CD1c-positive myeloid dendritic cell (primary cell): ENCODE data around the gene BCAT1.
A peak's percentile ranks its signal among the peaks of the same experiment; 100 is the strongest.
"Not testable (repeated sequence)": the region's sequence is repeated elsewhere in the genome, so short reads cannot be mapped to it uniquely, and the experiment has no call there.

Experiments
- DNase-seq: peaks from one replicate; pipeline ENCODE4 v3.0.0-alpha.2; 2016; ENCODE audit errors: extremely low spot score

BCAT1 gene

DNA sequence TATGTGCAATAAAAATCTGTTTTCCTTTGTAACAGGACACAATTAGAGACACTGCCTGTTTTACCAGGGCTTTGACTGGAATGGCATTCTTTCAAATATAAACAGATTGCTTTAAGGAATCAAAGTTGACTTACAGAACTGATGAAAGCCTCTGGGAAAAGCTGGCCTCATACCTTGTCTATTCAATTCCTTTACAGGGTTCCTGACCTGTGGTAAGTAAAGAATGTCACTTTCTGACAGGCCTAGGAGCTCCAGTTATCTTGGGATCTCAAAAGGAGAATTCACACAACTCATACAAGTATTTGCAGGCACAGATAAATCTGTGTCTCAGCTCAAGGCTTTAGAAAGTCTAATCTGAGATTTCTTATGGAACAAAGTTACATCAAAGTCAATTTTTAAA, 88.4 kb downstream of the BCAT1 start:
- no peak for DNase-seq

DNA sequence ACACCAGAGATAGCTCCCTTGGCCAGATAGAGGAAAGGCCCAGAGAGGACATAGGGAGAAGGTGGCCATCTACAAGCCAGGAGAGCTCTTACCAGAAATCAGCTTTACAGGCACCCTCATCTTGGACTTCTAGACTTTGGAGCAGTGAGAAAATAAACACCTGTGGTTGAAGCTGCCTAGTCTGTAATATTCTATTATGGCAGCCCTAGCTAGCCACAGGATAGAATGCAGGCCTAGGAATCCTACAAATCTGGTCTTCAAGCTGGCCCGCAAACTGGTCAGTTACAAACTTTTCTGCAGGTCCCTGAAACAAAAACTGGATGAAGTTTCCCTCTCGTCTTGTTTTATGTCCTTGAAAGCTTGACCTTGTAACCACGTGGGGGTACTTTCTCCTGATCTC, 92.4 kb downstream of the BCAT1 start:
- no peak for DNase-seq

DNA sequence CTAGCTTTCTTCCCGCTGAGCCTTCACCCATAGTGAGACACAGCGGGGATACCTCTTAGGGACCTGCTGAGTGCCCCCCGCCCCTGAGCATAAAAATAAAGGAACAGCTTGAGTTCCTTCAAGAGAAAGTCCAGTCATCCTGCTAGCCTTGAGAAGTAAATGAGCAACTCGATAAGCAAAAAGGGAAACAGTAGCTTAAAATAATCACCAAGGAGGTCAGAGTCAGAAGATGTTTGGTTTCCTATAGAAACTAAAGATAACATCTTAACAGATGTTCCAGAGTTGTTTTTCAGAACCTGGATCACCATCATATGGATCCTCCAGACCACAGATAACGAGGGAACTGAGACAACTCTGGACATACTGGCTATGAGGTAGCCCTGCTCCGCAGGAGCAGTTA, 94.0 kb downstream of the BCAT1 start:
- peak; percentile 34 for DNase-seq

DNA sequence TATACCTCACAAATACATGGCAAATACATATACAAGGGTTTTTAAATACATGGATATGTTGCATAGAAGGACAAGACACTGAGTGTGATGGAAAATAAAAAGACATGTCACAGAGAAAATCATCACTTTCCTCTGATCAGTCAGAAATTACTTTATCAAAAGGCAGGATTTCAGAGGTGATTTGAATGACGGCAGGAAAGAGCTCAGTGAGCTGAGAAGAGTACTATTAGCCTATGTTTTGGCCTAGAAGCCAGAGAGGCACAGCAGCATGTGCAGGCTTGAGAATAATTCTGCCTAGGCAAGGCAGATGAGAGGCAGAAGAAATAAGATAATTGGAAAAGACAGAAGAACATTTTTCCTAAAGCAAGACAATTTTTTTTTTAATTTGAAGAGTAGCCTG, 94.9 kb downstream of the BCAT1 start:
- DNase-seq, result no peak

DNA sequence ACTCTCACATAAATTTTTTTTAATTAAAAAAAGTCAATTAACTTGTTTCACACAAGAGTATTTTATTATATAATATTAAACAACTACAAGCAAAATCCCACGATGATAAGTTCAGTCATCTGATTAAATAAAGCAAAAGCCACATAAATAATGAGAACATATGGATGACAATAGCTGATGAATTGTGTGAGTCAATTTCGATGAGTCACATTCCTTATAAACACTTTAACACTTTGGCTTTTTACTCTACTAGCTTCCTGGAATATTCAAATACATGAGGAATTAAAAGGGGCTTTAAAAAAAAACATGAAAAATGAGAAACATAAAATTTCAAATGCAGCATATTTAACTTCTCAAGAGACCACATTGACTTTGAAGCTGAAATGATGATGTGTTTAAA, 95.3 kb downstream of the BCAT1 start:
- DNase-seq, result no peak

DNA sequence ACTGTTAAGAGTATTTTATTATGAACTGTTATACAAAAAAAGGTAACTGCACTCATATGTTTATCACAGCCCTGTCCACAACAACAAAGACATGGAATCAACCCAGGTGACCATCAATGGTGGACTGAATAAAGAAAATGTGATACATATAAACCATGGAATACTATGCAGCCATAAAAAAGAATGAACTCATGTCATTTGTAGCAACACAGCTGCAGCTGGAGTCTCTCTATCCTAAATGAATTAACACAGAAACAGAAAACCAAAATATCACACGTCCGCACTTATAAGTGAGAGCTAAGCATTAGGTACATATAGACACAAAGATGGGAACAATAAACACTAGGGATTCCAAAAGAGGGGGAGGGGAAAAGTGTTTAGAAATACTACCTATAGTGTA, 95.8 kb downstream of the BCAT1 start:
- no peak for DNase-seq

DNA sequence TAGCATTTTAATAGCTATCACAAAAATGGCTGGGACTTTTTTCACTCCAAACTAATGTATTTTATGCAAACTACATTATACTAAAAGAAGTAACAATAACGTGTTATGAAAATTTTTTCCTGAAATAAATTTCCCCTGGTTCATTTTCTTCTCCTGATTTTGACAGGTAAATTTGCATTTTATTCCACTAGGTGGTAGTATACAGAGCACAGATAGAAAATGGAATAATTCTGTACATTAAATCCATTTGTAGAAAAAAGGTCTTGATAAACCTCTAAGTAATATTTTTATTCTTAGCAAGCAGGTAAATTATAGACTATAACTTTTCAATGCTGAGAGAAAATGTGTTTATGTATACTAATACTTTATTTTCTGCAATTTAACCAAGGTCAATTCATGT, 96.5 kb downstream of the BCAT1 start:
- no peak for DNase-seq

DNA sequence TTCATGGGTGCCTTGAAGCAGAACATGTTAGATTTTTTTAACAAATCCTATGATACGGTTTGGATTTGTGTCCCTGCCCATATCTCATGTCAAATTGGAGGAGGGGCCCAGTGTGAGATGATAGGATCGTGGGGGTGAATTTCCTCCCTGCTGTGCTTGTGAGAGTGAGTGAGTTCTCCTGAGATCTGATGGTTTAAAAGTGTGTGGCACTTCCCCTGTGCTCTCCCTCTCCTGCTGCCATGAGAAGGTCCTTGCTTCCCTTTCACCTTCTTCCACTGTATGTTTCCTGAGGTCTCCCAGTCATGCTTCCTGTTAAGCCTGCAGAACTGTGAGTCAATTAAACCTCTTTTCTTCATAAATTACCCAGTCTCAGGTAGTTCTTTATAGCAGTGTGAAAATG, 97.0 kb downstream of the BCAT1 start:
- not testable (repeated sequence) for DNase-seq

DNA sequence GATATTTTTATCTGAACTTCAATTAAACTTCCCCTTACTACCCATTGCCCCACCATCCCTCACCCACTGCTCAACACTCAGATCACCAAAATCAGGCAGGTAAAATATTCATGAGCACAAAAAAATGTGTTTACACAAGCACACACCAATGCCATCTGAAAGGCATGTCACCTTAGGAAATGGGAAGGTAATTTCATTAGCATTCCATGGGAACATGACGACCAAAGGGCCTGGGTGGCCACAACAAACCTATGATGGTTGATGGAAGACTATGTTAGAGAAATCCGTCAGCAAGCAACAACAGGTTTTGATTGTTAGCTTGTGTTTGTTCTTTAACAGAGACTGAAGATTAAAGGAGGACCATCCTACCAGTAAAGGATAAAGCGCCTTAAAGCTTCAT, 97.6 kb downstream of the BCAT1 start:
- DNase-seq, result no peak

DNA sequence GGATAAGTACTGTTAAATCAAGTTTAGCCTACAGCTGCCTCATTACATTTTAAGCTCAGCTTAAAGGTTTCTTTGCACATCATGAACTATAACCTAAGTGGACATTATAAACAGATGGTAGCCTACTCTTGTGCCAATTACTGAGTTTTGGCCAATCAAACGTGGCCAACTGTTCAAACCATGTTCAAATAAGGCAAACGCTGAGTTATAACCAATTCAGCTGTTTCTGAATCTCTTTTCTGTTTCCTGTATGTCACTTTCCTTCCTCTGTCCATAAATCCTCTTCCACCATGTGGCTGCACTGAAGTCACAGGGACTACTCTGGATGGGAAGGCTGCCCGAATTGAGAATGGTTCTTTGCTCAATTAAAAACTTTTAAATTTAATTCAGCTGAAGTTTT, 98.4 kb downstream of the BCAT1 start:
- DNase-seq, result no peak

DNA sequence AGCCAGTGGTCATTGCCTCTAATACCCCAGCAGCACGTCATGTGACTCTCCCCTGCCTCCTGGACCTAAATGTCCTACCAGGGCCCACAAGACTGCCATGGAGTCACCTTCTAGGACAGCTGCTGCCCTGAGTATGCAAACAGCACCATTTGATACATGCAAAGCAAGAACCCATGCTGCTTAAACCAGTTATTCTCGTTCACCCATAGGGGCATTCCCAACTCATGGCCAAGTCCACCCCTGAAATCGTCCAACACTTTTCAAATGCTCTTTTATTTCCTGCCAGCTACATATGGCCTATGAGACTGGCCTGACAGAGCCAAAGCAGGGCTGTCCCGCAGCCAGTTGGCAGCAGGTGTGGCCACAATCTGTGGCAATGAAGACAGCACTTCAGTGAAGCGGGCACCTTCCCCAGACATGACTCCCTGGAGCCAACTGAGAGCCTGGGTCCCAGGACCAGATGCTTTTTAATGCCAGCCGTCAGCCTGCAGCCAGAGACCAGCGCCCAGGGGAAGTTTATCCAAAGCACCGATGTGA, 99.9 kb downstream of the BCAT1 start:
- DNase-seq, result no peak

DNA sequence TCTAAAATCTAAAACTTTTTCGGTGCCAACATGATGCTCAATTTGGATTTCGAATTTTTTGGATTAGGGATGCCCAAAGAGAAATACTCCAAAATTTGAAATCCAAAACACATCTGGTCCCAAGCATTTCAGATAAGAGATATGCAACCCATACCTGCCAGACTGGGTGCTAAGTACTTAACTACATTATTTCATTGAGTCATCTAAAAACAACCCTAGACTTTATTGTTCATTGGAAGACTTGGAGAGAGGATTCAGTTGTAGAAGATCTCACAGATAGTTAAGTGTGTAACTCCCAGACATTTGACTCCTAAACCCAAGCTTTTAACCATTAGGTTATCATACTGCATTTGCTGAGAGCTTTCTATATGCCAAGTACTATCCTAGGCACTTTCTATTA, 102.2 kb downstream of the BCAT1 start:
- no peak for DNase-seq

DNA sequence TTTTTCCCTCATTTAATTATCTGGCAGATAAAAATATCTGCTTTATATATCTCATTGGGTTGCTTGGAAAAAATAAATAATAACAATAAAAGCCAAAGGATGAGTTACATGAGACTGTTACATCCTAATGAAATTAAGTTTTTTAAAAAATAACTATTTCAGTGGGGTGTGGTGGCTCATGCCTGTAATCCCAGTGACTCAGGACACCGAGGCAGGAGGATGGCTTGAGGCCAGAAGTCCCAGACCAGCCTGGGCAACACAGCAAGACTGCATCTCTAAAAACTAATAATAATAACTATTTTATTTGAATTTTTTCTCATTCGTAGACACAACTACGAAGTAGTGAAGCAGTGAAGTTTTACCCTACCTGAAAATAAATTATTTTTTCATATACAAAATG, 103.3 kb downstream of the BCAT1 start:
- DNase-seq, result no peak

DNA sequence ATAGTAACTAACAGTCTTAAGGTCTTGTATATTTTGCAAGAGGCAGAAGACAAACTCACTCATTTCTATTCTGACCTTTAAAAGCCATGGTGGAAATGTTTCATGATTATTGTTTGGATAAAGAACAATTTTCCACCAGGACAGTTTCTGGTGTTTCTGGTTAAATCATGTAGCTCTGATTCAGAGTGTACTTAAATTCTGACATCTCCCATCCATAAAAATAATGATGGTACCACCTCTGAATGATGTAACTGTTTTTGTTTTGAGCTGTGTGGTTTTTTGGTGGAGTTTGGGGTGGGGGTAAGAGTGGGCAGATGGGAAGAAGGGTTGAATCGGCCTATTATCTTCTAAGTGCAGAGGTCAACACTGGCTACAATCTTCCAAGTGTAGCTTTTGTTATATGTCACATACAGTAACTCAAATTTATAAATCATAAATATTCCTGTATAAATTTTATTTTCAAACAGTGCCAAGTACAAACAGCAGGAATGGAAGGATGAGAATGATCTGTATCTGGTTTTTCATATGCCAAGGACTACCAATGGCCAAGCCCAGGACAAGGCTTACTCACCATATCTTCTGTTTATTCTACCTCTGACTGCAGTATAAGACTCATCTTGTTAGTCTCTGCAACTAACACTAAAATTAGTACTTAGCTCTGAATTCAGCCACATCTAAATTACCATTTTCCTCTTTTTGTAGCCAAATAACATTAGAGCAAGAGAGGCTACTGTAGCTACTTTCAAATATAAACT, 108.7 kb downstream of the BCAT1 start:
- no peak for DNase-seq

DNA sequence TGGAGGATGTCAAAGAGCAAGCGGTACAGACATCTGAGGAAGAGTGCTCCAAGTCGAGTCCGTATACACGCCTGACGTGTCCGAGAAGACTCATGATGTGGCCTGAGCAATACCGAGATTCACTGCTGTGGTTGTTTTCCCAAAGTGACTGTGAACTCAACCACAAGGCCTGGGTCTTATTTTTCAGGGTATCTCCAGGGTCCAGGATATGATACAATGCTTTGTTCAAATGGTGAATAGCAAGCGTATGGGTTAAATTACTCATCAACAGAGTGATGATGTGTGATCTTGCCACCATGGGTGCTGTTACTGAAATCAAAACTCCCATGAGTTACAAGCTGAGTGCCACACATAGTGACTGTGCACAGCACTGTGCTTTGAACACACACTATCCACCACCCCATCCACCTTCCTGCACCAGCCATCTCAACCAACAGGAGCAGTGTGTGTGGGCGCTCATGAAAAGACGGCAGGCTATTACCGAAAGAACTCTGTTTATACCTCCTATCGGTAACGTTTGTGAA, 109.6 kb downstream of the BCAT1 start:
- DNase-seq, result no peak

DNA sequence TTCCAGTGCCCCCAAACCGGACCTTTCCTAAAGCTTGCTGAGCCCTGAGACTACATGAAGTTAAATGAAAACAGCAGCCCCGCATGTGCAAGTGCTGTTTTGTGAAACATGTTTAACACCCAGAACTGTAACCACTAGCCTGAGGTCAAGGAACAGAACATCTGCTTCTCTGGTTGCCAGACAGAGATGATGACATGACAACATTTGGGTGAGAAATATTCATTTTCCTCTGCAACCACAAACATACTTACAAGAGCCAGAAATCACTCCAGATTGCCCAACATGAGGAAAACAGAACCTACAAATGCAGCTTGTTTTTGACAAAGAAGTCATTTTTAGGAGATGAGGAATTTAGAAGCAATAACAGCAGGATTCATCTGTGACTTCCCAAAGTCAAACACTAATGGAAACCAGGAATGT, 110.4 kb downstream of the BCAT1 start:
- peak; percentile 46 for DNase-seq

DNA sequence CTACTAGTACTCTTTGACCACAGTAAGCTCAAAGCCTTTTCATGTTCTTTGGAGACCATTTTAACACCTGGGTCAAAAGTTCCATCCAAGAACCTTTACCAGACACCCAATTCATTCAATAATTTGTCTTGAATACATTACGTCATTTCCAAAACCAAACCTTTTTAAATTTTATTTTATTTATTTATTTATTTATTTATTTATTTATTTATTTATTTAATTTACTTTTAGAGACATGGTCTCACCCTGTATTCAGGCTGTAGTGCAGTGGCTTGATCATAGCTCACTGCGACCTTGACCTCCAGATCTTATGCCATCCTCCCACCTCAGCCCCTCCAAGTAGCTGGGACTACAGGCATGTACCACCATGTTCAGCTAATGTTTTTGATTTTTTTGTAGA, 113.5 kb downstream of the BCAT1 start:
- DNase-seq, result no peak

DNA sequence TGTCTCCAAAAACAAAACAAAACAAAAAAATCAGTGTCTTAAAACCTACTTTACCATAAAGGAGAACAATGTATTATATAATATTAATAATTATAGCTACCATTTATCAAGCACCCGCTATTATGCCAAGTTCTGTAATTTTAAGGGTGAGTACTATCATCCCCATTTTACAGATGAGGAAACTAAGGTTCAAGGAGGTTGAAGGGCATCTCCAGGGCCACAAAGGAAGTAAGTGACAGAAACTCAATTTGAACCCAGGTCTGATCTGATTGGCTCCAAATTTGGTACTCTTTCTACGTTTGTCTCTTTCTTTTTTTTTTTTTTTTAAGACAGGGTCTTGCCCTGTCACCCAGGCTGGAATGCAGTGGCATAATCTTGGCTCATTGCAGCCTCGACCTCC, 115.4 kb downstream of the BCAT1 start:
- DNase-seq, result no peak

DNA sequence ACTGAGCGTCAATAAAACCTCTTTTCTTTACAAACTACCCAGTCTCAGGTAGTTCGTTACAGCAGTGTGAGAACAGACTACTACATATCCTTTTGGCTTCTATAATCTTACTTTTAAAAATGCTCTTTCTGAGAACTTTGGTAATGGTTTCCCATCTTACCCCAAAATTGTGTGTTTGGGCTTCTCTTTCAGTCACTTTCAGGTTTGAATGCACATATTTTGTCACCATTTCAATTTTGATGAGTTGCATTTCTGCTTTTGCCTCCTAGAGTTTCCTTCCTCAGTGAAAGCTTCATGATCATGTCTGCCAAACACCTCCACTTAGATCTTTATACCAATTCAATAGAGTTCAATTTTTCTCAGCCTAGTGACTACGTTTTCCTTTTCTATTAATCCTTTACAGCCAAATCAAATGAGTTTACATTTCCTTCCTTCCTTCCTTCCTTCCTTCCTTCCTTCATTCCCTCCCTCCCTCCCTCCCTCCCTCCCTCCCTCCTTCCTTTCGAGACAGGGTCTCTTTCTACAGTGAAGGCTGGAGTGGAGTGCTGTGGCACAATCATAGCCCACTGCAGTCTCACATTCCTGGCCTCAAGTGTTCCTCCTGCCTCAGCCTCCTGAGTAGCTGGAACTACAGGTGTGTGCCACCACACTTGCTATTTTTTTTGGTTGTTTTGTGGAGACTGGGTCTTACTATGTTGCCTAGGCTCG, 124.9 kb downstream of the BCAT1 start:
- DNase-seq, result no peak

DNA sequence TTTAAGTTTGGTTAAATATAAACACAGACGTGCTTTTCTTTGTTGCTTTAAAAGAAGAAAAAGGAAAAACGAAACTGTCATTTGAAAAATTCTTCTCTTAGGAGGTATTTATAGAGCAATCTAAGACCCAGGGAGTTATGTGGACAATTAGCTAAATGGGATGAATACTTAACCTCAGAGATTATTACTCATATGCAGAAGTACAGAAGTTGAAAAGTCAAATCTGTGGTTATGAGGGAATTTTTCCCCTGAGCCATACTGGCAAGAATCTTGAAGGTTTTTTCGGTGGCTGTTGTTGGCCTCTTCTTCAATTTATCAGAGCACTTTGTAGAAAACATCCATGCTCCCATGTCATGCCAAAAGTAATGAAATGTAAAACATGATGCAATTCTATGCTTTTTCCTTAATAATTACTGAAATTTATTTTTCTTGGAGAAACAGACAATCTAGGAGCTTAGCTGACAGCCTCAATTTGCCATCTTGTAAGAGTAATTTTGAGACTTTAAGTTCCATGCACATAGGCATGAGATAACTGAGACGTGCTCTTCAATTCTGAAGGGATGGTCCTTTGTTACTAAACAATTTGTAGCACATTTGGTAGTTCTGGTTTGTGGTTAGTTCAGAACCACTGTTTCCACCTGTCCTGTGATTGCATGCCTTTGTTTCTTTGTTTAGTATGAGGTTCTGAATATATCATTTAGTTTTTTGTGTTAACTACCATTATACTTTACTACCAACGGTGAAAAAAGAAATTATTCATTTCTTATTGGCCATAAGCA, 126.6 kb downstream of the BCAT1 start:
- no peak for DNase-seq

DNA sequence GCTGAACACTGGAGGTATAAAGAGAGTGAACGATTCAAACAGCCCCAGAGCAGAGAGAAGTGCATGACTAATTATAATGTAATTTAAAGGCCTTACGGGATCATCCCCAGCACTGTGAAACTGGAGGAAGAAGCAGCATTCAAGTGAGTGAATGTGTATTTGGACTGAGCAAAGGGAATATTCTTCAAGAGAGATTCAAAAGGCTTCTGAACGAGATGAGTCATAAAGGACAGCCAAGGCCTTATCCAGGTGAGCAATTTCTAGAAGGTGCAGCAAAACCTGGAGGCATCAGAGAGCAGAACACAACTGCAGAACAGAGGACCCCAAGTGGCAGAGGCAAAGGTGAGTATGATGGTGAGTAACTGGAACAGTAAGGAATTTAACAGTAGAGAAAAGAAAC, 127.2 kb downstream of the BCAT1 start:
- no peak for DNase-seq

DNA sequence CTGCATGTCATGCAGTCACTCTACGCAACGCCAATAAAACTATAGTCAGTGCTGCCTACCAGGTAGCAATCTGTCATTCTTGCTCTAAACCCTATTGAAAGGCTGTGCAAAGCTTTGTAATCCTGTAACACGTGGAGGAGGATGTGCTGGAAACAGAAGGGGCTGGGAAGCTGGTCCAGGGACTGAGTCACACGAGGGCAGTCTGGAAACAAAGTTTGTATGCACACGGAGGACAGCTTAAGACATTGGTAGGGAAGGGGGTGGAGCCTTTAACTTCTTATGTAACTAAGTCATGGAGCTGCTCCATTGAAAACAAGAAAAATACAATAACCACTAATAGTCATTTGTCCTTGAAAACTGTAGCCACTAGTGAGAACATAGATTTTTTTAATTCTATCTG, 128.0 kb downstream of the BCAT1 start:
- DNase-seq, result no peak
